Measurements from ENCODE around the gene NUP50.

The NUP50 gene

DNA sequence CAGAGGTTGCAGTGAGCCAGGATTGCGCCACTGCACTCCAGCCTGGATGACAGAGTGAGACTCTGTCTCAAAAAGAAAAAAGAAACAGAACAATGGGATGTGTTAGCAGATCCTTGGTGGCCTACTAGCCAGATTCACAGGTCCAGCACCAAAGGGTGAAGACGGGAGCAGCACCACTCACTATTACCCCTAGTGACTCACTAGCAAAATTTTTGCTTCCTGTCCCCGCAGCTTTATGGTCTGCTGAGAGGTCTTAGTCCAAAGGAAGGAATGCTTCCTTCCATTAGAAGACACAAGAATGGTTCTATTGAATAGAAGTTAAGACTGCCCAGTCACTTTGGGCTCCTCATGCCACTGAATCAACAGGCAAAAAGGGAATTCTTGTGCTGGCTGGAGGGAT is 35.9 kb upstream of the NUP50 start:
- Histone ChIP-seq H3K4me3 (ENCODE audit: low read depth, low read length) (no peak overlapping the region), H3K27me3 (no peaks in the 10 kb centered on the region), H3K9me3 (no peaks in the 10 kb centered on the region), H3K4me1 (no peaks in the 10 kb centered on the region), H3K36me3 (peaks cover 4% of the 10 kb centered on the region; the same call in 1 of the 2 replicates)
- TF ChIP-seq, protein P1, sequence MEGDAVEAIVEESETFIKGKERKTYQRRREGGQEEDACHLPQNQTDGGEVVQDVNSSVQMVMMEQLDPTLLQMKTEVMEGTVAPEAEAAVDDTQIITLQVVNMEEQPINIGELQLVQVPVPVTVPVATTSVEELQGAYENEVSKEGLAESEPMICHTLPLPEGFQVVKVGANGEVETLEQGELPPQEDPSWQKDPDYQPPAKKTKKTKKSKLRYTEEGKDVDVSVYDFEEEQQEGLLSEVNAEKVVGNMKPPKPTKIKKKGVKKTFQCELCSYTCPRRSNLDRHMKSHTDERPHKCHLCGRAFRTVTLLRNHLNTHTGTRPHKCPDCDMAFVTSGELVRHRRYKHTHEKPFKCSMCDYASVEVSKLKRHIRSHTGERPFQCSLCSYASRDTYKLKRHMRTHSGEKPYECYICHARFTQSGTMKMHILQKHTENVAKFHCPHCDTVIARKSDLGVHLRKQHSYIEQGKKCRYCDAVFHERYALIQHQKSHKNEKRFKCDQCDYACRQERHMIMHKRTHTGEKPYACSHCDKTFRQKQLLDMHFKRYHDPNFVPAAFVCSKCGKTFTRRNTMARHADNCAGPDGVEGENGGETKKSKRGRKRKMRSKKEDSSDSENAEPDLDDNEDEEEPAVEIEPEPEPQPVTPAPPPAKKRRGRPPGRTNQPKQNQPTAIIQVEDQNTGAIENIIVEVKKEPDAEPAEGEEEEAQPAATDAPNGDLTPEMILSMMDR (IDR thresholded peaks at IDR 0.05; ENCODE audit: low read depth, low read length): no peak
- DNase-seq: no peak

DNA sequence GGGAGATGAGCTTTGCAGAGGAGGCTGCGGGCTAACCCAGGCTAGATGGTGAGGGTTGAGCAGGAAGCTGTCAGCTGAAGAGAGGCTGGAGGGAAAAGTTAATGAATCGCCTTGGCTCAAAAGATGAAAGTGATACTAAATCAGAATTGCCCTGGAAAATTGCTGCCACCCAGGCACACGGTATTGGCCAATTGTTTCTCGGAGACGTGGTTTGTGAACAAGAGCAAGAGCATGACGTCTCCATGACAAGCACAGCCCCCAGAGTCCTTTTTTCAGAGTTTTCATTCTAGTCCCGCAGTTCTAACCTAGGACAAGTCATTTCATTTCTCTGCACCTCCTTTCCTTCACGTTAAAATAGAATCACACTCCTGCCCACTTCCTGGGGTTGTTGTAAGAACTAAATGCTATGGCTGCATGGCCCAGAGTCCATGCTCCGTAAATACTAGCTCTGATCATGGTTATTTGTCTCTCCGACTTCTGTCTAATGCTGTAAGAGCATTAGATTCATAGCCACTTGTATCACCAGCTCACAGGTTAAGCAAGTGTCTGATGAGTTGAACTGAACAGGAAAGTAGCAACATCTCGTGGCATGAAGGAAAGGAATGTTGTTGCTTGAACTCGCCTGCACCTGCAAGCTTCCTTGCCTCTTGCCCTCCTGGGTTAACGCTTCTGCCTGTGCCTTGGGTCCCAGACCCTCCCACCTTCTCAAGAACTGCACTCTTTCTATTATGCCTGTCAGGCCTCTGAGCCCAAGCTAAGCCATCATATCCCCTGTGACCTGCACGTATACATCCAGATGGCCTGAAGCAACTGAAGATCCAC is 33.8 kb upstream of the NUP50 start:
- H3K4me3 ChIP-seq (ENCODE audit: low read depth, low read length): no peak overlapping the region
- H3K9me3 ChIP-seq: no peaks in the 10 kb centered on the region
- H3K36me3 ChIP-seq: peaks cover 16% of the 10 kb centered on the region
- H3K4me1 ChIP-seq: no peaks in the 10 kb centered on the region
- no peaks in the 10 kb centered on the region for H3K27me3 ChIP-seq
- no peak for DNase-seq
- TF ChIP-seq, protein P1 (IDR thresholded peaks at IDR 0.05; ENCODE audit: low read depth, low read length): no peak

DNA sequence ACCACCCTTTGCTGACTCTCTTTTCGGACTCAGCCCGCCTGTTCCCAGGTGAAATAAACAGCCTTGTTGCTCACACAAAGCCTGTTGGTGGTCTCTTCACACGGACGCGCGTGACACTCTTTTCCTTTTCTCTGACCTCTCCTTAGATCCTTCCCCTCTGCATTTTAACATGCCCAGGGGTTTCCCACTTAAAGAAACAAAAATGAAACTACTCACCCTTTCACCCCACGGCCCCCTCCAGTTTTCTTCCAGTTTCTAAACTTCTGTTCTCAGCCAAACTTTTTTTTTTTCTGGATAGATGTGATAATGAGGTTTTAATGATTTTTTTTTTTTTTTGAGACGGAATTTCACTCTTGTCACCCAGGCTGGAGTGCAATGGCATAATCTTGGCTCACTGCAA is 32.8 kb upstream of the NUP50 start:
- Histone ChIP-seq H3K9me3 (no peaks in the 10 kb centered on the region), H3K36me3 (peaks cover 16% of the 10 kb centered on the region), H3K4me3 (ENCODE audit: low read depth, low read length) (no peak overlapping the region), H3K27me3 (no peaks in the 10 kb centered on the region), H3K4me1 (no peaks in the 10 kb centered on the region; the same call in 1 of the 2 replicates)
- TF ChIP-seq, protein P1 (IDR thresholded peaks at IDR 0.05; ENCODE audit: low read depth, low read length): no peak
- DNase-seq: no peak

DNA sequence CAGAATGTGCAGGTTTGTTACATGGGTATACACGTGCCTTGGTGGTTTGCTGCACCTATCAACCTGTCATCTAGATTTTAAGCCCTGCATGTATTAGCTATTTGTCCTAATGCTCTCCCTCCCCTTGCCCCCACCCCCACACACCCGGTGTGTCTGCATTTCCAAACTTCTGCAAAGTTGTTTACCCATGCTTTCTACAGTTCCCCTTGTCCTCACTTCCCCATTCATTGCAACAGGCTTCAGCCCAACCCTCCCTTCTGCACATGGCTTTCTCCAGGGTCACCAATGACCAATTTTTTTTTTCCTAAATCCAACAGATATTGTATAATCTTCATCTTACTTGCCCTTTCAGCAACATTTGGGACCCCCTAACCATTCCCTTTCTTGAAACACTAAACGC is 32.0 kb upstream of the NUP50 start:
- no peak overlapping the region for H3K4me3 ChIP-seq (ENCODE audit: low read depth, low read length)
- no peaks in the 10 kb centered on the region for H3K27me3 ChIP-seq
- TF ChIP-seq, protein P1 (IDR thresholded peaks at IDR 0.05; ENCODE audit: low read depth, low read length): no peak
- no peak for DNase-seq
- H3K36me3 ChIP-seq: peaks cover 16% of the 10 kb centered on the region
- no peaks in the 10 kb centered on the region for H3K9me3 ChIP-seq
- H3K4me1 ChIP-seq: no peaks in the 10 kb centered on the region; the same call in 1 of the 2 replicates

DNA sequence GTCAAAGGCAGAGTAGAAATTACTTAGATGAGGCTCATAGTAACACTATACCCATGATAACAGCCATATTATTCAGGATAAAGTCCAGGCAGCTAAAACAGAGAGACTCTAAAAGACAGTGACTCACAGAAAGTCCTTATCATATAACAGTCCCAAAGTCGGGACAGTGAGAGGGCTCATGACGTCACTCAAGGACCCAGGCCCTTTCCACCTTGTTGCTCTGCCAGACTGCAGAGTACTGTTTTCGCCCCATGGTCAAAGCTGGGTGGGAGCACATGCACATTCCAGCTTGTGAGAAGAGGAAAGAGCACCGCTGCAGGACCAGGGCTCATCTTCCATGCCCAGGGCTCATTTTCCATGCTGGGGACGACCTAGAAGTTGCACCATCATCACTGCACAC is 29.4 kb upstream of the NUP50 start:
- TF ChIP-seq, protein P1 (IDR thresholded peaks at IDR 0.05; ENCODE audit: low read depth, low read length): no peak

DNA sequence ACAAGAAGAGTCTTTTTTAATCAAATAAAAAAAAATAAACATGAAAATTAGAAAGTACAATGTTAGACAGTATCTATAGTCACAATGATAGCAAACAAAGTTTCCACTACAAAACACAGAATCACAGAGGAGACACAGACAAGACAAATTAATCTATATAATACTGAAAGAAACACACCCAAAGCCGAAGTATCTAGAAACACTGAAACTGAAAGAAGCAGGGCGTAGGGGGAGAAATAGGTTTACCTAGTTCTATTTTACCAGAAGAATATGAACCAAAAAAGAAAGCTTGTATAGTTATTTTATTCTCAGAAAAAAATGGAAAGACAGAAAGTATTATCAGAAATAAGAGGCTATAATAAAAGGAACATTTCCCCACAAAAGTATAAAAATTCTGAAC is 27.1 kb upstream of the NUP50 start:
- Histone ChIP-seq H3K36me3 (peaks cover 16% of the 10 kb centered on the region), H3K4me3 (ENCODE audit: low read depth, low read length) (no peak overlapping the region), H3K4me1 (no peaks in the 10 kb centered on the region; the same call in 1 of the 2 replicates), H3K27me3 (no peaks in the 10 kb centered on the region), H3K9me3 (no peaks in the 10 kb centered on the region)
- no peak for DNase-seq
- TF ChIP-seq, protein P1 (IDR thresholded peaks at IDR 0.05; ENCODE audit: low read depth, low read length): no peak

More for the DNA sequence above, 29.4 kb upstream of the NUP50 start:
- no peak for DNase-seq
- no peaks in the 10 kb centered on the region; the same call in 1 of the 2 replicates for H3K4me1 ChIP-seq
- H3K36me3 ChIP-seq: peaks cover 16% of the 10 kb centered on the region
- no peaks in the 10 kb centered on the region for H3K9me3 ChIP-seq
- H3K4me3 ChIP-seq (ENCODE audit: low read depth, low read length): no peak overlapping the region
- H3K27me3 ChIP-seq: no peaks in the 10 kb centered on the region

Measured in BE2C (cell line).